ENCODE results near the gene ADAP2.
A peak's percentile ranks its signal among the peaks of the same experiment; 100 is the strongest.

ADAP2 gene

DNA sequence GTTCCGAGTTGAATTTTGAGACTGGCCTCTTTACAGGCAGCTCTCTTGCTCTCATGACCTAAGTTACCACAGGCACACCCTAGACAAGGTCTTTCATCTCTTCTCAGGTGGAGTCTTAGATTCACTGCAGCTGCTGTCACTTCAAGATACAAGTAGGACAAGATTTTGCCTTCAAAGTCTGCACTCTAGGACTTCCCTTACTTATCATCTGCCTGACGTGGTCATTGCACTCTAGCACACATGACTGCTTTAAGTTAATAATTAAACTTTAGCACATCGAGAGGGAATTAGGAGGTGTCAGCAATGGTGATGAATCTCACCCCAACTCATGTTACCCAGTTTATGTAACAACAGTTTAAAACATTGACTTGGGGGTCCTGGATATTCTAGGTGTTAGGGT is 74.7 kb downstream of the ADAP2 start:
- H3K4me3 ChIP-seq (ENCODE audit: low read depth, low read length), result no peak overlapping the region
- TF ChIP-seq, protein P1, sequence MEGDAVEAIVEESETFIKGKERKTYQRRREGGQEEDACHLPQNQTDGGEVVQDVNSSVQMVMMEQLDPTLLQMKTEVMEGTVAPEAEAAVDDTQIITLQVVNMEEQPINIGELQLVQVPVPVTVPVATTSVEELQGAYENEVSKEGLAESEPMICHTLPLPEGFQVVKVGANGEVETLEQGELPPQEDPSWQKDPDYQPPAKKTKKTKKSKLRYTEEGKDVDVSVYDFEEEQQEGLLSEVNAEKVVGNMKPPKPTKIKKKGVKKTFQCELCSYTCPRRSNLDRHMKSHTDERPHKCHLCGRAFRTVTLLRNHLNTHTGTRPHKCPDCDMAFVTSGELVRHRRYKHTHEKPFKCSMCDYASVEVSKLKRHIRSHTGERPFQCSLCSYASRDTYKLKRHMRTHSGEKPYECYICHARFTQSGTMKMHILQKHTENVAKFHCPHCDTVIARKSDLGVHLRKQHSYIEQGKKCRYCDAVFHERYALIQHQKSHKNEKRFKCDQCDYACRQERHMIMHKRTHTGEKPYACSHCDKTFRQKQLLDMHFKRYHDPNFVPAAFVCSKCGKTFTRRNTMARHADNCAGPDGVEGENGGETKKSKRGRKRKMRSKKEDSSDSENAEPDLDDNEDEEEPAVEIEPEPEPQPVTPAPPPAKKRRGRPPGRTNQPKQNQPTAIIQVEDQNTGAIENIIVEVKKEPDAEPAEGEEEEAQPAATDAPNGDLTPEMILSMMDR (IDR thresholded peaks at IDR 0.05; ENCODE audit: low read depth, low read length, missing control alignments), result no peak
- DNase-seq (ENCODE audit: low read depth), result no peak

DNA sequence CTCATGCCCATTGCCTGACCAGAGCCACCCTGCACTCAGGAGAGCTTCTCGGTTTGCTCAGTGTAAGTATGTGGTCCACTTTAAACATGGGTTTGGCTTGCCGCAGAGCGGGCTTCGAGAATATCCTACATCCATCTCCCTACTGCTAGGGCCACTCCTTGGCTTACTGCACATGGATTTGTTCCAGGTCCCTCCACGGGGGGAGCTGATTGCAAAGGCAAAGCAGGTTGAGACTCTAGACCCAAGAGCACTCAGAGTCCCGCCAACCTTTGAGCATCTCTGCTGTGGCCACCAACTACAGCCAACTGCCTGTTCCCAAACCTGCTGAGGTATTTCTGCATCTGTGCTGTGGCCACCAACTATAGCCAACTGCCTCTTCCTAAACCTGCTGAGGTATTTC is 75.5 kb downstream of the ADAP2 start:
- DNase-seq (ENCODE audit: low read depth), result no peak
- TF ChIP-seq, protein P1 (IDR thresholded peaks at IDR 0.05; ENCODE audit: low read depth, low read length, missing control alignments), result no peak
- H3K4me3 ChIP-seq (ENCODE audit: low read depth, low read length), result no peak overlapping the region

DNA sequence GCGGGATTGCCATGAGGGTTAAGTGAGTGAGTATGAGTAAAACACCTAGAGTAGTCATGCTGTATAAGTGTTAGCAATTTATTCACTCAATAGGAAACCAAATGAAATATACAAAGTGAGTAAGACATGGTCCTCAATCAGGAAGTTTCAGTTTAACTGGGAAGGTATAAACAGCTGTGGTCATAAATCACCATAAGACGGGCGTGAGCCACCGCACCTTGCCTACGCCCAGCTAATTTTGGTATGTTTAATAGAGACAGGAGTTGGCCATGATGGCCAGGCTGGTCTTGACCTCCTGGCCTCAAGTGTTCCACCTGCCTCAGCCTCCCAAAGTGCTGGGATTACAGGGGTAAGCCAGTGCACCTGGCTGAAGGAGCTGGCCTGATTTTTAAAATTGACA is 76.1 kb downstream of the ADAP2 start:
- H3K4me3 ChIP-seq (ENCODE audit: low read depth, low read length), result no peak overlapping the region
- DNase-seq (ENCODE audit: low read depth), result no peak
- TF ChIP-seq, protein P1 (IDR thresholded peaks at IDR 0.05; ENCODE audit: low read depth, low read length, missing control alignments), result no peak

GRCh38 chr17:31002047-31002446 is 80.3 kb downstream of the ADAP2 start:
- DNase-seq (ENCODE audit: low read depth), result no peak
- no peak overlapping the region for H3K4me3 ChIP-seq (ENCODE audit: low read depth, low read length)
- TF ChIP-seq, protein P1 (IDR thresholded peaks at IDR 0.05; ENCODE audit: low read depth, low read length, missing control alignments), result no peak

DNA sequence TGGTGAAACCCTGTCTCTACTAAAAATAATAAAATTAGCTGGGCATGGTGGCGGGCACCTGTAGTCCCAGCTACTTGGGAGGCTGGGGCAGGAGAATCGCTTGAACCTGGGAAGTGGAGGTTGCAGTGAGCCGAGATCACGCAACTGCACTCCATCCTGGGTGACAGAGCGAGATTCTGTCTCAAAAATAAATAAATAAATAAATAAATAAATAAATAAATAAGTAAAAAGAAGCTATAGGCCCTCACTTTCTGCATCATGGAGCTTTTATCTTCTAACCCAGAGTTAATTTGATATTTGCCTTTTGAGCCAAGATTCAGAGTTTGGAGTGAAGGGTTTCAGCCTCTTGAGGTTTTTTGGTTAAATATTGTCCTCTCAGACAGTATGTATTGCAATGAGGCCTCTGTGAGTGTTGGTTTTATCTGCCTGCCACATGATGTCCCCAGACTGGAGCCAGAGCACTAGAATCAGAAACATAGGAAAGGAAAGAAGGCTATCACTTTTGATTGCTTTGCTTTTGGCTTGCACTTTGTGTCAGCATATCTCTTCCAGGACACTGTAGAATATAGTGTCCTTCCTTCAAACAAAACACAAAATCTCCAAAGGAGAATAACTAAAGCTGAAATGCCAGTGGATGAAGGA is 81.6 kb downstream of the ADAP2 start:
- no peak for DNase-seq (ENCODE audit: low read depth)
- H3K4me3 ChIP-seq (ENCODE audit: low read depth, low read length), result no peak overlapping the region
- TF ChIP-seq, protein P1 (IDR thresholded peaks at IDR 0.05; ENCODE audit: low read depth, low read length, missing control alignments), result no peak

DNA sequence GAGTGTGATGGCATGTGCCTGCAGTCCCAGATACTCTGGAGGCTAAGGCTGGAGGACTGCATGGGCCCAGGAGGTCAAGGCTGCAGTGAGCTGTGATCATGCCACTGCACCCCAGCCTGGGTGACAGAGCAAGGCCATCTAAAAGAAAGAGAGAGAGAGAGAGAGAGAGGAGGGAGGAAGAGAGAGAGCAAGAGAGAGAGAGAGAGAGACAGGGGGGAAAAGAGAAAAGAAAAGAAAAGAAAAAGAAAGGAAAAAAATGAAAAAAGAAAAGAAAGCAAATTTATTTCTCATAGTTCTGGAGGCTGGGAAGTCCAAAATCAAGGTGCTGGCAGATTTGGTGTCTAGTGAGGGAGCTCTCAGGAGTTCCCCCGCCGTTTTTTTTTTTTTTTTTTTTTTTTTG is 82.4 kb downstream of the ADAP2 start:
- H3K4me3 ChIP-seq (ENCODE audit: low read depth, low read length), result no peak overlapping the region
- TF ChIP-seq, protein P1 (IDR thresholded peaks at IDR 0.05; ENCODE audit: low read depth, low read length, missing control alignments), result no peak

DNA sequence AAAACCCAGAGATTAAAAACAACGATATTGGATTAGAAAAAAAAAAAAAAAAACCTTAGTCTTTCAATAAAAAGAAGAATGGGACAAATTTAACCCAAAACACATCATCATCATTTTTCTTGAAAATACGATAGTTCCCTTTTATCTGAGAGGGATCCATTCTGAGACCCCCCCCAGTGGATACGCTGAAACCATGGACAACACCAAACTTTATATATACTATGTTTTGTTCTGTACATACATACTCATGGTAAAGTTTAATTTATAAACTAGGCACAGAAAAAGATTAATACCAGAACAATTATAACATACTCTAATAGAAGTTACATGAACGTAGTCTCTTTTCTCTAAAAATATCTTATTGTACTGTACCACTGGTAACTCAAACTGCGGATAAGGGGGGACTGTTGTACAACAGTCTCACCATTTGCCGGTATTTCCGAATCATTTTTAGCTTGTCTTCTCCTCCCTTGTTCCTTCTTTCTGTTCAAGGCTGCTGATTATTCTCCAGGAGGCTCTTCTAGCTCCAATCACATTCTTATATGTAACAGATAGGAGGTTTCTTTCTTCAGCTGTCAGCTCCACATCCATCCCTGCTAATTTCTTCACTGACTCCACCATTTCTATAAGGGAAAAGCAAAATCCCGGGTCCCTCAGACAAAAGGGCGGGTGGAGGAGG is 86.1 kb downstream of the ADAP2 start:
- TF ChIP-seq, protein P1 (IDR thresholded peaks at IDR 0.05; ENCODE audit: low read depth, low read length, missing control alignments), result no peak
- peak overlapping the region; percentile 86 for H3K4me3 ChIP-seq (ENCODE audit: low read depth, low read length)
- no peak for DNase-seq (ENCODE audit: low read depth)

More for the DNA sequence above, 82.4 kb downstream of the ADAP2 start:
- no peak for DNase-seq (ENCODE audit: low read depth)

Measured in GM12864 (cell line).